ENCODE data around the gene EPB41L5.

GRCh38 chr2:120222186-120223033 is 209.5 kb downstream of the EPB41L5 start:
- TF ChIP-seq POLR2A (IDR thresholded peaks at IDR 0.05; ENCODE audit: low read length) (no peak), GATA1 (IDR thresholded peaks at IDR 0.05; ENCODE audit: low read depth, low read length) (no peak)

Measured in erythroblast (primary cell).